Mammary epithelial cell (primary cell): Measurements from ENCODE around the gene TAB3.

Experiments
- EZH2 ChIP-seq: IDR thresholded peaks from 2 replicates; pipeline ENCODE4 v1.6.1; 2012; ENCODE audit warnings: low read length, inconsistent platforms, borderline replicate concordance
- TF ChIP-seq, protein P1 (sequence below), 2 donors: IDR thresholded peaks in 1 of 2; conservative IDR thresholded peaks in 1 of 2; 2 replicates each; pipeline ENCODE4 v1.5.1; 2011 to 2012; ENCODE audit warnings: inconsistent platforms in 2 of 2, low read length in 2 of 2, mild to moderate bottlenecking in 2 of 2, control low read depth in 1 of 2, low read depth in 1 of 2; ENCODE audit not compliant: insufficient read depth in 1 of 2; ENCODE audit errors: extremely low read depth in 1 of 2

DNA sequence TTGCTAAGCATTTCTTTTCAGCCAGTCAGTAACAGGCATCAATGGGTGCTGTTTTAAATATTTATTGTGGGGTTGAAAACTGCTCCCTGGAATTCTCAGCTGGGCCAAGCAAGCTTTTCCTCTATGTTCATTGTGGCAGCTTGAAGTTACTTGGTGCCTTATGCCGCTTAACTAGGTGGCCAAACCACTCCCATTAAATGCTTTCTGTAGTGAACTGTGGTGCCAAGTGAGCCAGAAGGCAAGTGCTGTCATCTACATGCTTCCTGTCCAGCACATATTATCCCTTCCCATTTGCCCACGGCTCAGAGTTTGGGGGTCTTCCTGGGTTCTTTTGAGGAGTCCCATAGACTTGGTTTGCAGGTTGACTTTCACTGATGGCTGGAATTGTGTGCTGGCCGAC lies 64.8 kb downstream of the TAB3 start:
- TF ChIP-seq, protein P1, sequence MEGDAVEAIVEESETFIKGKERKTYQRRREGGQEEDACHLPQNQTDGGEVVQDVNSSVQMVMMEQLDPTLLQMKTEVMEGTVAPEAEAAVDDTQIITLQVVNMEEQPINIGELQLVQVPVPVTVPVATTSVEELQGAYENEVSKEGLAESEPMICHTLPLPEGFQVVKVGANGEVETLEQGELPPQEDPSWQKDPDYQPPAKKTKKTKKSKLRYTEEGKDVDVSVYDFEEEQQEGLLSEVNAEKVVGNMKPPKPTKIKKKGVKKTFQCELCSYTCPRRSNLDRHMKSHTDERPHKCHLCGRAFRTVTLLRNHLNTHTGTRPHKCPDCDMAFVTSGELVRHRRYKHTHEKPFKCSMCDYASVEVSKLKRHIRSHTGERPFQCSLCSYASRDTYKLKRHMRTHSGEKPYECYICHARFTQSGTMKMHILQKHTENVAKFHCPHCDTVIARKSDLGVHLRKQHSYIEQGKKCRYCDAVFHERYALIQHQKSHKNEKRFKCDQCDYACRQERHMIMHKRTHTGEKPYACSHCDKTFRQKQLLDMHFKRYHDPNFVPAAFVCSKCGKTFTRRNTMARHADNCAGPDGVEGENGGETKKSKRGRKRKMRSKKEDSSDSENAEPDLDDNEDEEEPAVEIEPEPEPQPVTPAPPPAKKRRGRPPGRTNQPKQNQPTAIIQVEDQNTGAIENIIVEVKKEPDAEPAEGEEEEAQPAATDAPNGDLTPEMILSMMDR (conservative IDR thresholded peaks at IDR 0.05 in 1 of 2, IDR thresholded peaks at IDR 0.05 in 1 of 2; ENCODE audit: extremely low read depth in 1 of 2, insufficient read depth in 1 of 2, low read depth in 1 of 2, low read length in 2 of 2): no peak
- no peak for TF ChIP-seq EZH2
